ENCODE measurements around the gene NTHL1.

- TF ChIP-seq SP1 (CRISPR knock-in tag; IDR thresholded peaks at IDR 0.05) (no peak), SETDB1 (IDR thresholded peaks at IDR 0.05; ENCODE audit: low read length) (no peak)
These were observed 40.4 kb downstream of the NTHL1 start for GRCh38 chr16:2007081-2007836.

All from K562 (cell line).